CD4-positive, alpha-beta T cell (primary cell): ENCODE results near the gene ME3. TPM values are rescaled to one million over a fixed set of nuclear protein-coding genes. Genes with fewer than 3 reads are reported as not detected.

Source experiments
- ATAC-seq: fragments of 200-7000 bp; cut with Tn5 transposase; one replicate; pipeline ENCODE4 v1.10.0; 2022; ENCODE audit warnings: mild to moderate bottlenecking; ENCODE audit not compliant: poor library complexity
- CTCF ChIA-PET: fragments of 350-600 bp; sonication (Branson Sonifier 250); formaldehyde crosslinking; loops from one replicate; lab custom pipeline; 2021; ENCODE audit warnings: antibody characterized with exemption, inconsistent platforms; lab: Charles Lee
- POLR2A ChIA-PET: fragments of 350-600 bp; sonication (Branson Sonifier 250); formaldehyde crosslinking; loops from one replicate; lab custom pipeline; 2021; ENCODE audit warnings: antibody characterized with exemption, inconsistent platforms; lab: Charles Lee
- DNase-seq, 14 experiments: peaks; one replicate each; pipeline ENCODE4 v3.0.0-alpha.2; 2013 to 2020; ENCODE audit warnings: mixed read lengths in 2 of 14
- H3K27ac ChIP-seq, 2 donors: one replicate each; pipeline versions ENCODE4 v1.5.1 to v1.7.0; 2013; ENCODE audit warnings: low read length in 2 of 2, low read depth in 1 of 2, mild to moderate bottlenecking in 1 of 2
- H3K27me3 ChIP-seq, 2 experiments: 1 replicate in 1 of 2; 2 replicates in 1 of 2; pipeline versions ENCODE4 v1.6.1 to v1.7.0; 2013; ENCODE audit warnings: low read length in 2 of 2, control low read depth in 1 of 2, mild to moderate bottlenecking in 1 of 2, moderate library complexity in 1 of 2; ENCODE audit not compliant: insufficient read depth in 2 of 2, control insufficient read depth in 1 of 2
- H3K36me3 ChIP-seq: one replicate; pipeline ENCODE4 v1.6.1; 2013; ENCODE audit warnings: low read length, control low read depth; ENCODE audit not compliant: insufficient read depth
- H3K4me1 ChIP-seq: one replicate; pipeline ENCODE4 v1.6.1; 2013; ENCODE audit warnings: low read length, control low read depth; ENCODE audit not compliant: insufficient read depth
- H3K4me3 ChIP-seq: one replicate; pipeline ENCODE4 v1.5.1; 2013; ENCODE audit warnings: mild to moderate bottlenecking, low read length, moderate library complexity
- H3K9me3 ChIP-seq, 2 experiments: 1 replicate in 1 of 2; 2 replicates in 1 of 2; pipeline versions ENCODE4 v1.6.1 to v1.7.0; 2013; ENCODE audit warnings: low read length in 2 of 2, mild to moderate bottlenecking in 2 of 2, control low read depth in 1 of 2, moderate library complexity in 1 of 2; ENCODE audit not compliant: control insufficient read depth in 1 of 2, insufficient read depth in 1 of 2
- H3K27ac Mint-ChIP-seq: one replicate; pipeline ENCODE4 v1.8.0; 2020; ENCODE audit warnings: mixed read lengths
- H3K27me3 Mint-ChIP-seq: one replicate; pipeline ENCODE4 v1.8.0; 2021; ENCODE audit warnings: mixed read lengths
- H3K36me3 Mint-ChIP-seq: one replicate; pipeline ENCODE4 v1.8.0; 2021; ENCODE audit warnings: low read depth, mixed read lengths
- H3K4me1 Mint-ChIP-seq: one replicate; pipeline ENCODE4 v1.8.0; 2021; ENCODE audit warnings: low read depth, mixed read lengths
- H3K4me3 Mint-ChIP-seq: one replicate; pipeline ENCODE4 v1.8.0; 2020; ENCODE audit warnings: mild to moderate bottlenecking, mixed read lengths
- H3K9me3 Mint-ChIP-seq: one replicate; pipeline ENCODE4 v1.8.0; 2020; ENCODE audit warnings: mixed read lengths
- intact Hi-C, 2 experiments: fragments of 100-400 bp; cut with DNase I in 1 of 2; cut with micrococcal nuclease in 1 of 2; formaldehyde crosslinking; loops; one replicate each; pipeline versions ENCODE4 v1.15.1 to v1.9.0; 2023 to 2025; cut with DNase I, micrococcal nuclease
- total RNA-seq, 174 experiments: library from RNA in 2 of 174; stranded (reverse) in 2 of 174; gene quantifications; one replicate each; pipeline ENCODE4 v1.2.3 and lab custom pipeline; 2021 to 2026
- TF ChIP-seq, protein P1 (sequence below): fragments of 200-600 bp; IDR thresholded peaks from one replicate; pipeline ENCODE4 v1.8.0; 2022; ENCODE audit warnings: antibody characterized with exemption, mild to moderate bottlenecking

Gene ME3
- total RNA-seq, 2 experiments from 2014 or later: 9.1 to 10.6 TPM

DNA sequence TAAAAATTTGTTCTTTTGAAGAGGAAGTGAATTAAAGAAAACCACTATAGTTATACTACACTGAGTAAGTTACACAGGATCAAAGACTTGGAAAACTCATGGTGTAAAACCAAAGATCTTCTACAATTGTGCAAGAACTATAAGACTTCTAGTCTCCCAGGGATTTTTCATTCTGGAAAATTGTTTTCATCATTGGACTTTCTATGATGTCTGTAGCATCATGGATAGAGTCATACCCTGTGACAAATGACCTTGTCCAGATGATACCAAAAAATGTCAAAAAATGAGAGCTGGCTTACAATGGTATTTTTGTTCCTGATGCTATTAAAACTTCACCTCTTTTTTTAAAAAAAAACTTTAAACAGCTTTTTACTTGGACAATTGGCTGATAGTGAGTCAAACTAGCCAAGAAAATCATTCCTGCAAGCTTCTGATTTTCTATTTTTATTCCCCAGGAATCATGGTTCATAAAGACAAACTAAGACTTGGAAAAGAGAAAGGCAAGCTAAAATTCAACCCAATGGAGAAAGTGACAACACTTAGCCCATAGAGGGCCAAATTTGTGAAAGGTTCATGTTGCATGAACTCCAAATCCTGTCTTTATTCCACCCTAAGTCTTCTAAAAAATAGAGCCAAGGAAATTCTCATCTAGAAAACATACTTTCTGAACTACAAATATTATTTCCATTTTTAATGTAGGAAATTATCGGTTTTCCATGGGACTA is 30.7 kb downstream of the ME3 start:
- Histone ChIP-seq H3K27me3 (no peaks in the 10 kb centered on the region), H3K4me3 (no peak overlapping the region), H3K4me1 (no peaks in the 10 kb centered on the region), H3K9me3 (no peaks in the 10 kb centered on the region), H3K27ac (no peak overlapping the region), H3K36me3 (no peaks in the 10 kb centered on the region)
- TF ChIP-seq, protein P1, sequence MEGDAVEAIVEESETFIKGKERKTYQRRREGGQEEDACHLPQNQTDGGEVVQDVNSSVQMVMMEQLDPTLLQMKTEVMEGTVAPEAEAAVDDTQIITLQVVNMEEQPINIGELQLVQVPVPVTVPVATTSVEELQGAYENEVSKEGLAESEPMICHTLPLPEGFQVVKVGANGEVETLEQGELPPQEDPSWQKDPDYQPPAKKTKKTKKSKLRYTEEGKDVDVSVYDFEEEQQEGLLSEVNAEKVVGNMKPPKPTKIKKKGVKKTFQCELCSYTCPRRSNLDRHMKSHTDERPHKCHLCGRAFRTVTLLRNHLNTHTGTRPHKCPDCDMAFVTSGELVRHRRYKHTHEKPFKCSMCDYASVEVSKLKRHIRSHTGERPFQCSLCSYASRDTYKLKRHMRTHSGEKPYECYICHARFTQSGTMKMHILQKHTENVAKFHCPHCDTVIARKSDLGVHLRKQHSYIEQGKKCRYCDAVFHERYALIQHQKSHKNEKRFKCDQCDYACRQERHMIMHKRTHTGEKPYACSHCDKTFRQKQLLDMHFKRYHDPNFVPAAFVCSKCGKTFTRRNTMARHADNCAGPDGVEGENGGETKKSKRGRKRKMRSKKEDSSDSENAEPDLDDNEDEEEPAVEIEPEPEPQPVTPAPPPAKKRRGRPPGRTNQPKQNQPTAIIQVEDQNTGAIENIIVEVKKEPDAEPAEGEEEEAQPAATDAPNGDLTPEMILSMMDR: no peak
- Mint-ChIP-seq H3K9me3 (no peaks in the 10 kb centered on the region), H3K27me3 (peaks cover 2% of the 10 kb centered on the region), H3K36me3 (no peaks in the 10 kb centered on the region), H3K4me1 (peaks cover 14% of the 10 kb centered on the region), H3K4me3 (no peak overlapping the region), H3K27ac (no peak overlapping the region)
- no peak for DNase-seq
- no peak for ATAC-seq
- ChIA-PET CTCF (no interaction called here), POLR2A (no interaction called here)
- intact Hi-C loops: loop anchor here in 1 of 2 experiments (10.0 kb wide), 1 partner anchor 353 kb away; no protein-coding TSS in a partner anchor

DNA sequence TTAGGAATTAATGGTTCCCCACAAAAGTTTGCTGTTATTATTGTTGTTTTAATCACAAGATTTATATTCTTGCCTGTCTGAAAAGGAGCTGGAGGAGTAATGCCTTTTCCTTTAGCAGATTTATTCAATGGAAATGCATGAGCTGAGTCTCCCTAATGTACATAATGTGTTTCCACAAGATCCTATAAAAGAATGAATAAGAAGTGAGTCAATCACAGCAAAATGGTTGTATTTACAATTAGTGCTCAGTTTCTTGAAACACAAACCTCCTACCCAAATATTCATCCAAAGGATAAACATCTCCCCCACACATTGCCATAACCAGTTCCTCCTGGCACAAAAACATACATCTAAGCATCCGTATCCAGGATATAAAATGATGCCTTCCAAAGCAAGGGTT is 33.3 kb downstream of the ME3 start:
- Histone ChIP-seq H3K4me1 (no peaks in the 10 kb centered on the region), H3K27me3 (no peaks in the 10 kb centered on the region), H3K27ac (no peak overlapping the region), H3K9me3 (no peaks in the 10 kb centered on the region), H3K4me3 (no peak overlapping the region), H3K36me3 (no peaks in the 10 kb centered on the region)
- no peak for ATAC-seq
- H3K9me3 Mint-ChIP-seq: no peaks in the 10 kb centered on the region
- intact Hi-C loops: no loop called here
- no peak for DNase-seq
- no peak overlapping the region for H3K4me3 Mint-ChIP-seq
- no peaks in the 10 kb centered on the region for H3K36me3 Mint-ChIP-seq
- H3K27me3 Mint-ChIP-seq: no peaks in the 10 kb centered on the region
- POLR2A ChIA-PET: no interaction called here
- CTCF ChIA-PET: no interaction called here
- TF ChIP-seq, protein P1: no peak
- H3K27ac Mint-ChIP-seq: no peak overlapping the region
- H3K4me1 Mint-ChIP-seq: peaks cover 14% of the 10 kb centered on the region

DNA sequence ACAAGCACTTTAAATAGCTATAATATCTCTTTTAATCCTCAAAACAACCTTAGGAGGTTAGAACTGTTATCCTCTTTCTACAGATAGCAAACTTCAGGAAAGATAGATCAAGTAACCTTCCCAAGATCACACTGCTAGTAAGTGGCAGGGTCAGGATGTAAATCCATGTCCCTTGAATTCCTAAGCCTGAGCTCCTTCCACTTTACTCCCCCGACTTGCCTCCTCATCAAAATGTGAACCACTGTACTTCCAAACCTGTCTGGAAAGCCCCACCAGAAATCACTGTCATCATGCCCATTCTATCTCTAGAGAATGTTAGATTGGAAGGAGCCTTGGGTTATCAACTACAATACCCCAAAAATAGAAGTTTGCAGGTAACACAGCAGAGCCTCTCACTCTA is 33.7 kb downstream of the ME3 start:
- no peak overlapping the region for H3K27ac Mint-ChIP-seq
- no peaks in the 10 kb centered on the region for H3K27me3 ChIP-seq
- no peak overlapping the region for H3K27ac ChIP-seq
- H3K9me3 ChIP-seq: no peaks in the 10 kb centered on the region
- H3K9me3 Mint-ChIP-seq: no peaks in the 10 kb centered on the region
- ChIA-PET CTCF (no interaction called here), POLR2A (no interaction called here)
- H3K4me1 ChIP-seq: no peaks in the 10 kb centered on the region
- TF ChIP-seq, protein P1: no peak
- ATAC-seq (no peak), DNase-seq (no peak)
- intact Hi-C loops: no loop called here
- no peaks in the 10 kb centered on the region for H3K36me3 ChIP-seq
- H3K36me3 Mint-ChIP-seq: no peaks in the 10 kb centered on the region
- H3K27me3 Mint-ChIP-seq: no peaks in the 10 kb centered on the region
- H3K4me3 Mint-ChIP-seq: no peak overlapping the region
- no peak overlapping the region for H3K4me3 ChIP-seq
- H3K4me1 Mint-ChIP-seq: peaks cover 14% of the 10 kb centered on the region
